ENCODE measurements around the gene PCDHA12. TPM values are rescaled to one million over a fixed set of nuclear protein-coding genes. Genes with fewer than 3 reads are reported as not detected.
"Not testable (repeated sequence)": the region's sequence is repeated elsewhere in the genome, so short reads cannot be mapped to it uniquely, and the experiment has no call there.

Gene PCDHA12
- total RNA-seq, 1 donor from 2014 or later: 8.8 TPM

- no peak within 1 kb of the TSS for H3K27ac ChIP-seq
- H3K4me1 ChIP-seq: no peaks in the 10 kb centered on the region
- no peak for ATAC-seq
- intact Hi-C loops (cut with DNase I): no loop called here
- peaks cover 11% of the 10 kb centered on the region for H3K27me3 ChIP-seq
- DNase-seq: no peak
- peak; percentile 21 for TF ChIP-seq CTCF (IDR thresholded peaks at IDR 0.05)
- no peaks in the 10 kb centered on the region for H3K9me3 ChIP-seq
- H3K36me3 ChIP-seq: no peaks in the 10 kb centered on the region
- peak within 1 kb of the TSS; percentile 0 for H3K4me3 ChIP-seq
These were observed 41.1 kb upstream of the PCDHA12 start, which contains the start of gene PCDHA7 for GRCh38 chr5:140833993-140834392. Gene PCDHA7 (plus strand): TSS chr5:140834269. CDS start chr5:140834384, 115 bp downstream.

- H3K27ac ChIP-seq; H3K36me3 ChIP-seq; H3K9me3 ChIP-seq; DNase-seq; ATAC-seq; intact Hi-C loops (cut with DNase I); H3K4me1 ChIP-seq: not testable (repeated sequence)
- H3K27me3 ChIP-seq: peaks cover 15% of the 10 kb centered on the region
- peak overlapping the region; percentile 0 for H3K4me3 ChIP-seq
These were observed 40.6 kb upstream of the PCDHA12 start for GRCh38 chr5:140834439-140835008.

GRCh38 chr5:140835622-140836510 is 39.2 kb upstream of the PCDHA12 start:
- no peak for TF ChIP-seq CTCF (IDR thresholded peaks at IDR 0.05)
- DNase-seq (no peak), ATAC-seq (no peak)
- Histone ChIP-seq H3K36me3 (no peaks in the 10 kb centered on the region), H3K4me3 (no peak overlapping the region), H3K27ac (no peak overlapping the region), H3K4me1 (no peaks in the 10 kb centered on the region), H3K27me3 (peaks cover 20% of the 10 kb centered on the region), H3K9me3 (no peaks in the 10 kb centered on the region)
- intact Hi-C loops (cut with DNase I): no loop called here

GRCh38 chr5:140840978-140841962 is 33.8 kb upstream of the PCDHA12 start, which contains the start of gene PCDHA8:
Gene PCDHA8 (plus strand): TSS chr5:140841187. CDS start chr5:140841322, 135 bp downstream.
- DNase-seq (no peak), ATAC-seq (no peak)
- no peak for TF ChIP-seq CTCF (IDR thresholded peaks at IDR 0.05)
- Histone ChIP-seq H3K36me3 (no peaks in the 10 kb centered on the region), H3K9me3 (no peaks in the 10 kb centered on the region), H3K27me3 (peaks cover 18% of the 10 kb centered on the region), H3K4me3 (no peak within 1 kb of the TSS), H3K27ac (no peak within 1 kb of the TSS), H3K4me1 (no peaks in the 10 kb centered on the region)
- intact Hi-C loops (cut with DNase I): no loop called here

GRCh38 chr5:140842798-140843733 is 32.0 kb upstream of the PCDHA12 start:
- DNase-seq (no peak), ATAC-seq (no peak)
- Histone ChIP-seq H3K27me3 (peaks cover 36% of the 10 kb centered on the region), H3K27ac (no peak overlapping the region), H3K4me3 (no peak overlapping the region), H3K9me3 (no peaks in the 10 kb centered on the region), H3K4me1 (no peaks in the 10 kb centered on the region), H3K36me3 (no peaks in the 10 kb centered on the region)
- no peak for TF ChIP-seq CTCF (IDR thresholded peaks at IDR 0.05)
- intact Hi-C loops (cut with DNase I): no loop called here

GRCh38 chr5:140848139-140849102 is 26.7 kb upstream of the PCDHA12 start, which contains the start of gene PCDHA9:
Gene PCDHA9 (plus strand): TSS chr5:140848382. CDS start chr5:140848496, 114 bp downstream.
- peaks cover 21% of the 10 kb centered on the region for H3K27me3 ChIP-seq
- H3K36me3 ChIP-seq; H3K27ac ChIP-seq; H3K9me3 ChIP-seq; DNase-seq; H3K4me3 ChIP-seq; ATAC-seq; H3K4me1 ChIP-seq; intact Hi-C loops (cut with DNase I): not testable (repeated sequence)

- ATAC-seq; H3K36me3 ChIP-seq; H3K4me3 ChIP-seq; H3K4me1 ChIP-seq; H3K27ac ChIP-seq; DNase-seq; intact Hi-C loops (cut with DNase I); H3K9me3 ChIP-seq: not testable (repeated sequence)
- peaks cover 28% of the 10 kb centered on the region for H3K27me3 ChIP-seq
These were observed 25.1 kb upstream of the PCDHA12 start for GRCh38 chr5:140849831-140850634.

All from upper lobe of right lung (tissue), 1 donor.